Activated naive CD4-positive, alpha-beta T cell treated with anti-CD3 and anti-CD28 coated beads, Interleukin-2, amount 50 U/mL, for 24 hours (primary cell): ENCODE measurements around the gene CHRNE.
"Not testable (repeated sequence)": the region's sequence is repeated elsewhere in the genome, so short reads cannot be mapped to it uniquely, and the experiment has no call there.

Experiments
- H3K27ac Mint-ChIP-seq: one replicate; pipeline ENCODE4 v1.8.0; 2021; ENCODE audit warnings: mild to moderate bottlenecking, mixed read lengths
- H3K27me3 Mint-ChIP-seq: one replicate; pipeline ENCODE4 v1.8.0; 2021; ENCODE audit warnings: mixed read lengths
- H3K36me3 Mint-ChIP-seq: one replicate; pipeline ENCODE4 v1.8.0; 2021; ENCODE audit warnings: mixed read lengths
- H3K4me1 Mint-ChIP-seq: one replicate; pipeline ENCODE4 v1.8.0; 2021; ENCODE audit warnings: mixed read lengths
- H3K4me3 Mint-ChIP-seq: one replicate; pipeline ENCODE4 v1.8.0; 2021; ENCODE audit warnings: mild to moderate bottlenecking, mixed read lengths
- H3K9me3 Mint-ChIP-seq: one replicate; pipeline ENCODE4 v1.8.0; 2021; ENCODE audit warnings: mixed read lengths

Gene CHRNE

DNA sequence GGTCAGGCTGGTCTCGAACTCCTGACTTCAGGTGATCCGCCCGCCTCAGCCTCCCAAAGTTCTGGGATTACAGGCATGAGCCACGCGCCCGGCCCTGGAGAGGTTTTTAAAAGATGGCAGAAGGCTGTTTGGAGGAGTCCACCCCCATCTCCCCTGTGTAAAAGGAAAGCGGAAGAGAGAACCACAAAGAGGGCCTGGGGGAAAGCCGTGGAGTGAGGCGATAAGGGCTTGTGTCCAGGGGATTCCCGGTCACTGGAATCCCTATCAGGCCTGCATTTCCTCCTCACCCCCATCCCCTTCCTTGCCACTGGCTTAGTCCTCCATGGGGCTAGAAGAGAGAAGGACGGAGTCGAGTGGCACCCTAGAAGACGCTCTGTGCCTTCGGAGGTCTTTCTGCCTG, 29.1 kb upstream of the CHRNE start, which contains the start of gene GP1BA:
Gene GP1BA (plus strand): TSS at position 315 of the 400 bp plus-strand sequence. CDS start 328 bp downstream, outside the sequence.
- Mint-ChIP-seq H3K4me3 (no peak within 1 kb of the TSS), H3K4me1 (peaks cover 27% of the 10 kb centered on the region), H3K9me3 (no peaks in the 10 kb centered on the region), H3K27me3 (no peaks in the 10 kb centered on the region), H3K27ac (no peak within 1 kb of the TSS), H3K36me3 (no peaks in the 10 kb centered on the region)

GRCh38 chr17:4928881-4929280, 26.0 kb upstream of the CHRNE start:
- peaks cover 9% of the 10 kb centered on the region for H3K4me1 Mint-ChIP-seq
- H3K27me3 Mint-ChIP-seq, result no peaks in the 10 kb centered on the region
- no peaks in the 10 kb centered on the region for H3K36me3 Mint-ChIP-seq
- H3K27ac Mint-ChIP-seq, result peak overlapping the region; percentile 37
- no peaks in the 10 kb centered on the region for H3K9me3 Mint-ChIP-seq
- H3K4me3 Mint-ChIP-seq, result no peak overlapping the region

- not testable (repeated sequence) for H3K4me1 Mint-ChIP-seq, H3K36me3 Mint-ChIP-seq, H3K27ac Mint-ChIP-seq, H3K27me3 Mint-ChIP-seq, H3K9me3 Mint-ChIP-seq, H3K4me3 Mint-ChIP-seq
Observed at GRCh38 chr17:4926577-4927335, 23.9 kb upstream of the CHRNE start.

DNA sequence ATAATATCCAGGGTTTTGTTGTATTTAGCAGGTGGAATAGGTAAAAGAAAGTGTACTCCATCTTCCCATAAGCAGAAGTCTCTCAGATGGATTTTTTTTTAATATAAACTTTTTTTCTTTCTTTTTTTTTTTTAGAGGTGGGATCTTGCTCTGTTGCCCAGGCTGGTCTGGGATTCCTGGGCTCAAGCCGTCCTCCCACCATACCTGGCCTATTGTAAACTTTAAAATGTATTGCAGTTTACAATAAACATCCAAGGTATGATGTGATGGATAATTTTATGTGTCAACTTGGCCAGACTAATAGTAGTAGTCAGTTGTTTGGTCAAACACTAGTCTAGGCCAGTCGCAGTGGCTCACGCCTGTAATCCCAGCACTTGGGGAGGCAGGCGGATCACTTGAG, 18.4 kb upstream of the CHRNE start:
- Mint-ChIP-seq H3K27ac (no peak overlapping the region), H3K4me1 (no peaks in the 10 kb centered on the region), H3K27me3 (no peaks in the 10 kb centered on the region), H3K4me3 (no peak overlapping the region), H3K36me3 (no peaks in the 10 kb centered on the region), H3K9me3 (no peaks in the 10 kb centered on the region)

- Mint-ChIP-seq H3K27ac (no peak overlapping the region), H3K4me1 (no peaks in the 10 kb centered on the region), H3K36me3 (no peaks in the 10 kb centered on the region), H3K9me3 (no peaks in the 10 kb centered on the region), H3K4me3 (no peak overlapping the region), H3K27me3 (no peaks in the 10 kb centered on the region)
Observed at GRCh38 chr17:4920351-4921048, 17.6 kb upstream of the CHRNE start.

DNA sequence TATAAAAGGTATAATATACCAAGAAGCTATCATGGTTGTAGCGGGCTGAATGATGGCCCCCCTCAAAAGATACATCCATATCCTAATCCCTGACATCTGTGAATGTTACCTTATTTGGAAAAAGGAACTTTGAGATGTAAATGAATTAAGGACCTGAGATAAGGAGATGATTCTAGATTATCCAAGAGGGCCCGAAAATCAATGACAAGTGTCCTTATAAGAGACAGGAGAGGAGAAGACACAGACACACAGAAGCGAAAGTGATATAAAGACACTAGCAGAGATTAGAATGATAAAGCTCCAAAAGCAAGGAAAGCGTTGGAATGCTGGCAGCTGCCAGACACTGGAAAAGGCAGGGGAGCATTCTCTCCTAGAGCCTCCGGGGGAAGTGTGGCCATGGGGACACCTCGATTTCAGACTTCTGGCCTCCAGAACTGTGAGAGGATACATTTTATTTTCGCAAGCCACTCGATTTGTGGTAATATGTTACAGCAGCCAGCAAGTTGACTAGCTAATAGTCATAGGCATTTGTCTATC, 16.7 kb upstream of the CHRNE start:
- H3K9me3 Mint-ChIP-seq, result no peaks in the 10 kb centered on the region
- H3K36me3 Mint-ChIP-seq, result no peaks in the 10 kb centered on the region
- H3K27ac Mint-ChIP-seq, result no peak overlapping the region
- no peaks in the 10 kb centered on the region for H3K27me3 Mint-ChIP-seq
- no peaks in the 10 kb centered on the region for H3K4me1 Mint-ChIP-seq
- no peak overlapping the region for H3K4me3 Mint-ChIP-seq

DNA sequence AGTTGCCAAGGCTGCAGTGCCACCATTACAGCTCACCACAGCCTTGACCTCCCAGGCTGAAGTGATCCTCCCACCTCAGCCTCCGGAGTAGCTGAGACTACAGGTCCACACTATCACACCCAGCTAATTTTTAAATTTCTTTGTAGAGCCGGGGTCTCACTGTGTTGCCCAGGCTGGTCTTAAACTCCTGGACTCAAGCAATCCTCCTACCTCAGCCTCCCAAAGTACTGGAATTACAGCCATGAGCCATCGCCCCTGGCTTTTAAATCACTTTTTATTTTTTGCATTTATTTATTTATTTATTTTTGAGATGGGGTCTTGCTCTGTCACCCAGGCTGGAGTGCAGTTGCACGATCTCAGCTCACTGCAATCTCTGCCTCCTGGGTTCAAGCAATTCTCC, 11.7 kb upstream of the CHRNE start:
- not testable (repeated sequence) for H3K4me1 Mint-ChIP-seq, H3K9me3 Mint-ChIP-seq, H3K27me3 Mint-ChIP-seq, H3K4me3 Mint-ChIP-seq, H3K36me3 Mint-ChIP-seq, H3K27ac Mint-ChIP-seq

- no peaks in the 10 kb centered on the region for H3K9me3 Mint-ChIP-seq
- no peak overlapping the region for H3K27ac Mint-ChIP-seq
- H3K4me3 Mint-ChIP-seq, result no peak overlapping the region
- H3K27me3 Mint-ChIP-seq, result no peaks in the 10 kb centered on the region
- no peaks in the 10 kb centered on the region for H3K36me3 Mint-ChIP-seq
- no peaks in the 10 kb centered on the region for H3K4me1 Mint-ChIP-seq
Observed at GRCh38 chr17:4913994-4914393, 11.1 kb upstream of the CHRNE start.

DNA sequence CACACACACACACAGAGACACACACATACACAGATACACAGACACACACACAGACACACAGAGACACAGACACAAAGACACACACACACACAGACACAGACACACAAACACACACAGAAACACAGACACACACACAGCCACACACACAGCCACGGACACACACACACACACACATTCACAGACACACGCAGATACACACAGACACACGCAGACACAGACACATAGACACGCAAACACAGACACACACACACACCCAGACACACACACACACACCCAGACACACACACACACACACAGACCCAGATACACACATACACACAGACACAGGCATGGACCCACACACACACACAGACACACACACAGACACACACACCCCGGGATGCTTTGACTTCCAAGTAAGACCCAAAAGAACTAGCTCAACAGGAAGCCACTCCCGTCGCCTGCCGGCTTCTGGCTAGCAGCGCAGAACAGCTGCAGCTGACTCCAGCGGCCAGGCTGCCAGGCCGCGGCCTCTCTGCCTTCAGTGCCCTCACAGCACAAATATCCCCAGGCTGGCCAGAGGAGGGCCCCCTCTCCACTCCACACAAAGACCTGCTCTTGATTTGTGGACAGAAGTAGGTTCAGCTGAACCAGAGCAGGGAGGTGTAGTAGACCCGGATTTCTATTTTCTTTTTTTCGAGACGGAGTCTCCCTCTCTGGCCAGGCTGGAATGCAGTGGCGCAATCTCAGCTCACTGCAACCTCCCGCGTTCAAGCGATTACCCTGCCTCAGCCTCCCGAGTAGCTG, 6.0 kb upstream of the CHRNE start:
- Mint-ChIP-seq H3K4me1 (no peaks in the 10 kb centered on the region), H3K36me3 (no peaks in the 10 kb centered on the region), H3K4me3 (no peak overlapping the region), H3K9me3 (no peaks in the 10 kb centered on the region), H3K27ac (no peak overlapping the region), H3K27me3 (no peaks in the 10 kb centered on the region)

- Mint-ChIP-seq H3K36me3 (no peaks in the 10 kb centered on the region), H3K27ac (no peak overlapping the region), H3K27me3 (no peaks in the 10 kb centered on the region), H3K9me3 (no peaks in the 10 kb centered on the region), H3K4me3 (no peak overlapping the region), H3K4me1 (peaks cover 5% of the 10 kb centered on the region)
Observed at GRCh38 chr17:4908301-4908700, 5.4 kb upstream of the CHRNE start.

GRCh38 chr17:4906642-4907041, 3.7 kb upstream of the CHRNE start:
- peaks cover 18% of the 10 kb centered on the region for H3K4me1 Mint-ChIP-seq
- not testable (repeated sequence) for H3K27me3 Mint-ChIP-seq, H3K4me3 Mint-ChIP-seq, H3K9me3 Mint-ChIP-seq, H3K27ac Mint-ChIP-seq, H3K36me3 Mint-ChIP-seq

- Mint-ChIP-seq H3K4me1 (peaks cover 31% of the 10 kb centered on the region), H3K27me3 (no peaks in the 10 kb centered on the region), H3K4me3 (peak overlapping the region; percentile 41), H3K36me3 (no peaks in the 10 kb centered on the region), H3K27ac (no peak overlapping the region), H3K9me3 (no peaks in the 10 kb centered on the region)
Observed at GRCh38 chr17:4902540-4902939, 358 bp downstream of the CHRNE start.

- Mint-ChIP-seq H3K4me3 (peak overlapping the region; percentile 19), H3K4me1 (peaks cover 31% of the 10 kb centered on the region), H3K27ac (no peak overlapping the region), H3K36me3 (no peaks in the 10 kb centered on the region), H3K27me3 (no peaks in the 10 kb centered on the region), H3K9me3 (no peaks in the 10 kb centered on the region)
Observed at GRCh38 chr17:4901648-4902344, 1.1 kb downstream of the CHRNE start.

DNA sequence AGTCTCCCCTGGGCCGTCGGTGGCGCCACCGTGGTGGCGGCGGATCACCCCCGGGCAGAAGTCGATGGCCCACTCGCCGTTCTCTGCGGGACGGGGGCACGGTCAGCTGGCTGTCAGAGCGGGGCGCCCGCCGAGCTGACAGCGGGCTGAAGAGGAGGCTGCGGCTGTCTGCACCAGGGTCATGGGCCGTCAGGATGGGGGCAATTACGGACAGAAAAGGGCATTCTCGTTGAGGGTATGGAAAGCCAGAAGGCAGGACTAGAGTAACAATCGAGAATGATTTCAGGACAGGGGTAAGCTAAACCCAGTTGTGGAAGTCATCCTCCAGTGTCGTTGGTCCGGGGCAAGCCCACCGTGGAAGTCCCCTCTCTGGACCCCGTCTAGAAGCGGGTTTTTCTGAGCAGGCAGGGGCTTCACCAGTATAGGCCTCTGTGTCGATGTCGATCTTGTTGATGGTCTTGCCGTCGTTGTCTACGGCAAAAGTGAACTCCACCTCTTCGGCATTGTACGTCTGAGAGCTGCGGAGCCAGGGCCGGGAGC, 1.7 kb downstream of the CHRNE start:
- peak overlapping the region; percentile 94 for H3K4me3 Mint-ChIP-seq
- H3K36me3 Mint-ChIP-seq, result no peaks in the 10 kb centered on the region
- H3K4me1 Mint-ChIP-seq, result peaks cover 31% of the 10 kb centered on the region
- H3K27ac Mint-ChIP-seq, result peak overlapping the region; percentile 35
- H3K27me3 Mint-ChIP-seq, result no peaks in the 10 kb centered on the region
- H3K9me3 Mint-ChIP-seq, result no peaks in the 10 kb centered on the region
